Prostate gland (tissue), 2 donors: ENCODE measurements around the gene CBFA2T3. TPM values are rescaled to one million over a fixed set of nuclear protein-coding genes. Genes with fewer than 3 reads are reported as not detected.

Experiments
- DNase-seq: peaks from one replicate; pipeline ENCODE4 v3.0.0-alpha.2; 2019; ENCODE audit warnings: low spot score
- H3K27ac ChIP-seq, 2 donors: fragments of 200-600 bp; sonication (generic); 2 replicates each; pipeline ENCODE4 v1.5.1; 2017 to 2019
- H3K27me3 ChIP-seq: fragments of 200-600 bp; sonication (generic); replicated peaks from 2 replicates; pipeline ENCODE4 v1.5.1; 2019; ENCODE audit not compliant: insufficient read depth
- H3K36me3 ChIP-seq, 2 donors: fragments of 200-600 bp; sonication (generic); 1 replicate in 1 of 2; 2 replicates in 1 of 2; pipeline versions ENCODE4 v1.5.1 to v1.8.1; 2017 to 2019
- H3K4me1 ChIP-seq: fragments of 200-600 bp; sonication (generic); replicated peaks from 2 replicates; pipeline ENCODE4 v1.5.1; 2019
- H3K4me3 ChIP-seq, 2 donors: fragments of 200-600 bp; sonication (generic); 2 replicates each; pipeline ENCODE4 v1.5.1; 2017 to 2019
- H3K9me3 ChIP-seq: fragments of 200-600 bp; sonication (generic); 2 replicates; pipeline ENCODE4 v1.5.1; 2017
- POLR2A ChIP-seq: fragments of 450-650 bp; IDR thresholded peaks from one replicate; pipeline ENCODE4 v1.6.1; 2016; ENCODE audit warnings: antibody characterized with exemption, mild to moderate bottlenecking
- POLR2AphosphoS5 ChIP-seq: sonication (generic); formaldehyde crosslinking; IDR thresholded peaks from one replicate; pipeline ENCODE4 v1.6.1; 2017; ENCODE audit warnings: antibody characterized with exemption
- WGBS: methylation state at CpG from one replicate; pipeline ENCODE4 v1.1.5; 2018; 5-methylcytosine and 5-hydroxymethylcytosine counted together
- intact Hi-C: fragments of 100-400 bp; cut with DNase I; formaldehyde crosslinking; loops from one replicate; pipeline ENCODE4 v1.14.2; 2022
- total RNA-seq, 2 donors: library from RNA; depleted of rRNA; stranded (reverse); fragments of >200 nt; gene quantifications; one replicate each; pipeline ENCODE4 v1.1.0, GENCODE V29; 2016
- TF ChIP-seq, protein P1 (sequence below), 4 experiments: fragments of 200-600 bp in 2 of 4; fragments of 450-650 bp in 2 of 4; sonication (generic) in 2 of 4; IDR thresholded peaks; 1 replicate in 3 of 4; 2 replicates in 1 of 4; pipeline ENCODE4 v1.5.1; 2016 to 2019; ENCODE audit warnings: antibody characterized with exemption in 4 of 4, mild to moderate bottlenecking in 2 of 4, moderate library complexity in 2 of 4

CBFA2T3 gene
- total RNA-seq, 2 donors from 2014 or later = 4.5 to 8.7 TPM

DNA sequence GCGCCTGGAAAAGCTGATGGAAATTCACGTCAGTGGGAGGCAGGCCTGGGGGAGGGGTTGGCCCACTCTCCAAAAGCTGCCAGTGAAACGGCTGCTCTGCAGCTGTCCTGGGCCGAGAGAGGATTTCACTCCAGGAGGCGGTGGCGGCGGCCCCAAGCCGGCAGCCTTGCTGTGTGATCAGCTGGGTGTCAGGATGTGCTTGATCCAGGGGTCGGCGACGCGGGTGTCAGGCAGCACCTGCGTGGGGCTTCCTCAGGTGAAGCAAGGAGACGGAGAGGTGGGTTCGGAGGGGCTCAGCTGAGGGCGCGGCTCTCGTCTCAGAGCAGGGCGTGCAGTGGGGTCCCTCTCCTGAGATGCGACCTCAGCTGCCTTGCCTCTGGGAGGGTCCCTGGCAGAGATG is 7.0 kb downstream of the CBFA2T3 start:
- H3K9me3 ChIP-seq = no peaks in the 10 kb centered on the region
- 85% methylated on average over 20 of the region's 20 CpGs for WGBS
- H3K27ac ChIP-seq = no peak overlapping the region
- no peaks in the 10 kb centered on the region for H3K4me1 ChIP-seq
- H3K4me3 ChIP-seq = no peak overlapping the region
- H3K27me3 ChIP-seq = no peaks in the 10 kb centered on the region
- DNase-seq = no peak
- H3K36me3 ChIP-seq = no peaks in the 10 kb centered on the region
- TF ChIP-seq POLR2A = no peak
- intact Hi-C loops = no loop called here

DNA sequence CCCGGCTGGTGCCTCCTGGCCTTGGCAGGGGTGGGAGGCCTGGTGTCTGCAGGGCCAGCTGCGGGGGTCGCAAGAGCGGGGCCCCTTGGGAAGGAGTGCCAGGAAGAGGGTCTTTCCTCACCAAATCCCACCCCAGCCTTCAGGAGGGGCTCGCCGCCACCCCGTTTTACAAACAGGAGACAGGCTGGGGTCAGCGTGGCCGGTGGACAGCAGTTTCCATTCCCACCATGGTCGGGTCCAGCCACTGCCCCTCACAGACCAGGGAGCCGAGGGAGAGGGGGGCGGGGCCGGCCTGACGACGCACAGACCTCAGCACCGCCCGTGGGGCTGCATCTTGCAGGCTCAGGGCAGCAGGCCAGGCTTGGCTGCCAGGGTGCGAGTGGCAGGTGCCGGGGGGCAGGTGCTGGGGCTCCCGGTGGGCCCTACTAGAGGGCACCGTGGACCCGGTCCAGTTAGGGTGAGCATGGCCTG is 7.6 kb downstream of the CBFA2T3 start:
- H3K4me3 ChIP-seq = no peak overlapping the region

DNA sequence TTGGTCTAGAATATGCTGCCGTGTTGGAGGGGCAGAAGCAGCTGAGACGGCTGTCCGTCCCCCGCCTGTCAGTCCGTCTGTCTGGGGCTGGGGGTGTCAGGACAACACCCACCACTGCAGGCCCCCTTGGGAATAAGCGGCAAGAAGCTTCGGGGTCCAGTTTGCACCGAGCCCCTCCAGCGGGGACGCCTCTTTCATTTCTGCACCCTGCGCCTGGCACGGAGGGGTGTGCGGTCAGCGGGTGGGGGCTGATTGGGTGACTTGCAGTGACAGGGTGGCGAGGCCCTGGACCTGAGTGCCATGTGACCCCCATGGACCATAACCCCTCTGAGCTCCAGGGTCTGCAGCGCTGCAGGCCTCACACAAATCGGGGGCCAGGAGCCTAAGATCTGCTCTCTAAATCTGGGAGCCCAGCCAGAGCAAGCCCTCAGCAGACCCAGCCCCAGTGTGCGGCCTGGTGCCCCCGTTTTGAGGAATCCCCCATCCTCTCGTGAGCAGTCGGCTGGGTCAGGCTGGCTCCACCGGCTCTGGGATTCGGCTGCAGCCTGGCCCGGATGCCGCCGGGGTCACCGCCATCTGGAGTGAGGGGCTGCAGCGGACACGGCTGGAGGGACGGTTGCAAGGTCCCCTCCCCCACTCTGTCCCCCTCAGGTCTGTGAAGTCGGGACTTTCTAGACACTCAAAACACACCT is 8.3 kb downstream of the CBFA2T3 start:
- H3K36me3 ChIP-seq = no peaks in the 10 kb centered on the region
- no peaks in the 10 kb centered on the region for H3K27me3 ChIP-seq
- no peaks in the 10 kb centered on the region for H3K9me3 ChIP-seq
- H3K4me3 ChIP-seq = no peak overlapping the region
- no peak for DNase-seq
- intact Hi-C loops = no loop called here
- 80% methylated on average over 28 of the region's 31 CpGs for WGBS
- no peaks in the 10 kb centered on the region for H3K4me1 ChIP-seq
- H3K27ac ChIP-seq = no peak overlapping the region
- TF ChIP-seq, protein P1, sequence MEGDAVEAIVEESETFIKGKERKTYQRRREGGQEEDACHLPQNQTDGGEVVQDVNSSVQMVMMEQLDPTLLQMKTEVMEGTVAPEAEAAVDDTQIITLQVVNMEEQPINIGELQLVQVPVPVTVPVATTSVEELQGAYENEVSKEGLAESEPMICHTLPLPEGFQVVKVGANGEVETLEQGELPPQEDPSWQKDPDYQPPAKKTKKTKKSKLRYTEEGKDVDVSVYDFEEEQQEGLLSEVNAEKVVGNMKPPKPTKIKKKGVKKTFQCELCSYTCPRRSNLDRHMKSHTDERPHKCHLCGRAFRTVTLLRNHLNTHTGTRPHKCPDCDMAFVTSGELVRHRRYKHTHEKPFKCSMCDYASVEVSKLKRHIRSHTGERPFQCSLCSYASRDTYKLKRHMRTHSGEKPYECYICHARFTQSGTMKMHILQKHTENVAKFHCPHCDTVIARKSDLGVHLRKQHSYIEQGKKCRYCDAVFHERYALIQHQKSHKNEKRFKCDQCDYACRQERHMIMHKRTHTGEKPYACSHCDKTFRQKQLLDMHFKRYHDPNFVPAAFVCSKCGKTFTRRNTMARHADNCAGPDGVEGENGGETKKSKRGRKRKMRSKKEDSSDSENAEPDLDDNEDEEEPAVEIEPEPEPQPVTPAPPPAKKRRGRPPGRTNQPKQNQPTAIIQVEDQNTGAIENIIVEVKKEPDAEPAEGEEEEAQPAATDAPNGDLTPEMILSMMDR (IDR thresholded peaks at IDR 0.05) = no peak
- TF ChIP-seq POLR2A = no peak
- TF ChIP-seq POLR2AphosphoS5 = no peak

More for the DNA sequence above, 7.6 kb downstream of the CBFA2T3 start:
- Histone ChIP-seq H3K9me3 (no peaks in the 10 kb centered on the region), H3K36me3 (no peaks in the 10 kb centered on the region), H3K27ac (no peak overlapping the region), H3K27me3 (no peaks in the 10 kb centered on the region), H3K4me1 (no peaks in the 10 kb centered on the region)
- no peak for DNase-seq
- TF ChIP-seq, protein P1 (IDR thresholded peaks at IDR 0.05) = no peak
- no peak for TF ChIP-seq POLR2AphosphoS5
- TF ChIP-seq POLR2A = no peak
- intact Hi-C loops = no loop called here
- WGBS = 59% methylated on average over 17 of the region's 22 CpGs

DNA sequence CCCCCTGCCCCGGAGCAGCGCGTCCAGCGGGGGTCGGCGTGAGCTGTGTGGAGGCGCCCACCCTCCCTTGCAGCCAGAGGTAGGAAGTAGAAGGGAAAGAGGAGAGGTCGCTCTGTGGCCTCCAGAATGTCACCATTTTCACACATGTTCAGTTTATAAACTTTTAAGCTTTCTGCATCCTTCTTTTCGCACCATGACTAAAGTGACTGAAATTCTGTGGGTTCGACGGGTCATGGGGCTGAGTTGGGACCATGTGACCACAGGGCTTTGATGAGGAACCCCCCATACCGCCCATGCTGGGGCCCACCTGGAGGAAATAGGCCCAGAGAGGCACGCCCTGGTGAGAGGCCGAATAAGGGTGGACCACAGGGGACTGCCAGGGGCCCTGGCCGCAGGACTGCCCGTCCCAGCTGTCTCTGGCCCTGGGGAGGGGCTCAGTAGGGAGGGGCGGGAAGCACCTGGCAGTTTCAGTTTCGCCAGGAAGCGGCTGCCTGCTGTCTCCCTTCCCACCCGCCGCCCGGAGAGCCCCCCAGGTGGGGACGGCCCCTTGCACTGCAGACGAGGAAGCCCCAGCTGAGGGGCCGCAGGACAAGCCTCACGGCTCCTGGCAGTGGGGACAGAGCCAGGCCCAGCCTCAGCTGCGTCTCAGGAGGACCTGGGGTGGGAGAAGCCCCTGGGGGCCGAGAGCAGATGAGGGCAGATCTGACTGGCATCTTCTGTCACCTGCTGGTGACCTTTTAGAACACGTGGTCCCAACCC is 9.0 kb downstream of the CBFA2T3 start:
- no peak overlapping the region for H3K27ac ChIP-seq
- no peaks in the 10 kb centered on the region for H3K9me3 ChIP-seq
- H3K27me3 ChIP-seq = no peaks in the 10 kb centered on the region
- no peaks in the 10 kb centered on the region for H3K4me1 ChIP-seq
- intact Hi-C loops = no loop called here
- no peak for TF ChIP-seq POLR2A
- TF ChIP-seq, protein P1 (IDR thresholded peaks at IDR 0.05) = no peak
- no peak for TF ChIP-seq POLR2AphosphoS5
- WGBS = 67% methylated on average over 17 of the region's 29 CpGs
- no peak overlapping the region for H3K4me3 ChIP-seq
- no peaks in the 10 kb centered on the region for H3K36me3 ChIP-seq
- DNase-seq = no peak

DNA sequence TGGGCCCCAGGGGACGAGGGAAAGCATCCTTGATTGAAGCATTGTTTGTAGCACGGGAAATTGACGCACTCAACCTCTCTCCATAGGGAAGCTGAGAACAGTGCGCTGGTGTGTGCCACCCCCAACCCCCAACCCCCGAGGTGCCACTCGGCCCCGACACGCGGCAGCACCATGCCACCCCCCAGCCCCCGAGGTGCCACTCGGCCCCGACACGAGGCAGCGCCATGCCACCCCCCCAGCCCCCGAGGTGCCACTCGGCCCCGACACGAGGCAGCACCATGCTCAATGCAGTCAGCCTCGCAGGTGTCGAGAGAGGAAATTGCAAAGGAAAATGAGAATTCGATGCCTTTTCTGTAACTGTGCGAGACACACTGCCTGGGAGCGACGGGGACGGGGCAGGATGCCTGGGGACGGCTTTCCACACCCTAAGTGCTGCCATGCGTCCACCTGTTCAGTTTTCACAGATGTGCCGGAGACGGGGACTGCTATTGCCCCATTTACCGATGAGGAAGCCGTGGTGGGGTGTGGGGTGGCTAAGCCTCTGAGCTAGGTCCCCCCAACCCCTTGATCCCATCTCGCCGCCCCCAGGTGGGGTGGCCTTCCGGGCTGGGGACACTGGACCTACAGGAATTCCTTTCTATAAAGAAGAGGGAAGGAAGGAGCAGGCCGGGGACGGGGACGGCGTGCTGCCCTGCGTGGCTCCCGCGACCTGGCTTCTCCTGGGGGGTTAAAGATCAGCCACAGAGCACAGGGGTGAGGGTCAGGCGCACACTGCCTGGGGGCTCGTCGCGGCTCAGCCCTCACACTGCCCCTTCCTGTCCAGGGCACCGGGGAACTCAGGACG is 9.8 kb downstream of the CBFA2T3 start:
- DNase-seq = no peak
- Histone ChIP-seq H3K27me3 (no peaks in the 10 kb centered on the region), H3K4me1 (no peaks in the 10 kb centered on the region), H3K36me3 (no peaks in the 10 kb centered on the region), H3K27ac (no peak overlapping the region), H3K9me3 (no peaks in the 10 kb centered on the region), H3K4me3 (no peak overlapping the region)
- intact Hi-C loops = no loop called here
- 66% methylated on average over 38 of the region's 47 CpGs for WGBS
- TF ChIP-seq POLR2AphosphoS5 (no peak), POLR2A (no peak)
- TF ChIP-seq, protein P1 (IDR thresholded peaks at IDR 0.05) = no peak
